SK-N-MC (cell line): ENCODE measurements around the gene ADGRG2.

ENCODE experiments used
- DNase-seq: peaks from one replicate; pipeline ENCODE4 v3.0.0-alpha.2; 2011; ENCODE audit warnings: low read depth, low spot score
- H3K27ac ChIP-seq: fragments of 200-600 bp; sonication (generic); 2 replicates; pipeline ENCODE4 v1.5.1; 2016; ENCODE audit warnings: mixed run types
- H3K36me3 ChIP-seq: fragments of 200-600 bp; sonication (generic); 2 replicates; pipeline ENCODE4 v1.6.1; 2017; ENCODE audit warnings: antibody characterized with exemption, low read length, mixed read lengths; ENCODE audit not compliant: insufficient read depth
- H3K4me3 ChIP-seq: fragments of 200-600 bp; sonication (generic); 2 replicates; pipeline ENCODE4 v1.5.1; 2016
- H3K9ac ChIP-seq: fragments of 200-600 bp; sonication (generic); 2 replicates; pipeline ENCODE4 v1.8.0; 2017; ENCODE audit warnings: mixed run types, mixed read lengths; ENCODE audit not compliant: insufficient read length
- H3K9me3 ChIP-seq: fragments of 200-600 bp; sonication (generic); 2 replicates; pipeline ENCODE4 v1.6.1; 2017; ENCODE audit warnings: low read depth, mild to moderate bottlenecking, antibody characterized with exemption, low read length, moderate library complexity, mixed read lengths
- EZH2 ChIP-seq: fragments of 200-600 bp; sonication (generic); IDR thresholded peaks from one replicate; pipeline ENCODE4 v1.6.1; 2017; ENCODE audit warnings: antibody characterized with exemption
- FOXP2 ChIP-seq: optimal IDR thresholded peaks from 2 replicates; pipeline ENCODE3; 2011; ENCODE audit warnings: mild to moderate bottlenecking, moderate library complexity; ENCODE audit not compliant: insufficient read depth; ENCODE audit errors: extremely low read length, control extremely low read depth
- POLR2AphosphoS5 ChIP-seq: IDR thresholded peaks from 2 replicates; pipeline ENCODE4 v1.6.1; 2012; ENCODE audit warnings: mild to moderate bottlenecking, low read depth, low read length, borderline replicate concordance

Gene ADGRG2

GRCh38 chrX:18966624-18967023, 155.6 kb downstream of the ADGRG2 start:
- Histone ChIP-seq H3K36me3 (no peaks in the 10 kb centered on the region), H3K9me3 (no peaks in the 10 kb centered on the region), H3K27ac (no peak overlapping the region), H3K9ac (no peak overlapping the region), H3K4me3 (no peak overlapping the region)
- DNase-seq: no peak
- TF ChIP-seq EZH2 (no peak), FOXP2 (no peak), POLR2AphosphoS5 (no peak)

GRCh38 chrX:18964901-18965300, 157.4 kb downstream of the ADGRG2 start:
- H3K4me3 ChIP-seq: no peak overlapping the region
- H3K9ac ChIP-seq: no peak overlapping the region
- TF ChIP-seq EZH2 (no peak), POLR2AphosphoS5 (no peak), FOXP2 (no peak)
- no peaks in the 10 kb centered on the region for H3K36me3 ChIP-seq
- DNase-seq: no peak
- no peaks in the 10 kb centered on the region for H3K9me3 ChIP-seq
- H3K27ac ChIP-seq: no peak overlapping the region

- Histone ChIP-seq H3K27ac (no peak overlapping the region), H3K9me3 (no peaks in the 10 kb centered on the region), H3K9ac (no peak overlapping the region), H3K36me3 (no peaks in the 10 kb centered on the region), H3K4me3 (no peak overlapping the region)
- TF ChIP-seq EZH2 (no peak), FOXP2 (no peak)
- no peak for DNase-seq
These were observed 158.2 kb downstream of the ADGRG2 start for GRCh38 chrX:18964026-18964425.

GRCh38 chrX:18962329-18962728, 159.9 kb downstream of the ADGRG2 start:
- Histone ChIP-seq H3K4me3 (no peak overlapping the region), H3K9me3 (no peaks in the 10 kb centered on the region), H3K9ac (no peak overlapping the region), H3K36me3 (no peaks in the 10 kb centered on the region), H3K27ac (no peak overlapping the region)
- TF ChIP-seq EZH2: no peak
- no peak for TF ChIP-seq POLR2AphosphoS5
- no peak for TF ChIP-seq FOXP2
- DNase-seq: no peak

- TF ChIP-seq FOXP2 (no peak), POLR2AphosphoS5 (no peak), EZH2 (no peak)
- Histone ChIP-seq H3K36me3 (no peaks in the 10 kb centered on the region), H3K27ac (no peak overlapping the region), H3K4me3 (no peak overlapping the region), H3K9ac (no peak overlapping the region), H3K9me3 (no peaks in the 10 kb centered on the region)
- no peak for DNase-seq
These were observed 160.6 kb downstream of the ADGRG2 start for GRCh38 chrX:18961686-18962085.

- no peak overlapping the region for H3K9ac ChIP-seq
- H3K27ac ChIP-seq: no peak overlapping the region
- no peak overlapping the region for H3K4me3 ChIP-seq
- TF ChIP-seq POLR2AphosphoS5 (no peak), EZH2 (no peak), FOXP2 (no peak)
- no peak for DNase-seq
- no peaks in the 10 kb centered on the region for H3K36me3 ChIP-seq
- H3K9me3 ChIP-seq: no peaks in the 10 kb centered on the region
These were observed 165.8 kb downstream of the ADGRG2 start for GRCh38 chrX:18956303-18957032.

- Histone ChIP-seq H3K4me3 (no peak overlapping the region), H3K9me3 (no peaks in the 10 kb centered on the region), H3K9ac (no peak overlapping the region), H3K36me3 (no peaks in the 10 kb centered on the region), H3K27ac (no peak overlapping the region)
- TF ChIP-seq POLR2AphosphoS5 (no peak), FOXP2 (no peak), EZH2 (no peak)
- DNase-seq: no peak
These were observed 166.6 kb downstream of the ADGRG2 start for GRCh38 chrX:18955676-18956075.

GRCh38 chrX:18951032-18951431, 171.2 kb downstream of the ADGRG2 start:
- TF ChIP-seq FOXP2 (no peak), EZH2 (no peak), POLR2AphosphoS5 (no peak)
- Histone ChIP-seq H3K4me3 (no peak overlapping the region), H3K9me3 (no peaks in the 10 kb centered on the region), H3K9ac (no peak overlapping the region), H3K27ac (no peak overlapping the region), H3K36me3 (peaks cover 8% of the 10 kb centered on the region; the same call in 1 of the 2 replicates)
- DNase-seq: no peak

- no peak for DNase-seq
- Histone ChIP-seq H3K27ac (no peak overlapping the region), H3K9me3 (no peaks in the 10 kb centered on the region), H3K36me3 (peaks cover 8% of the 10 kb centered on the region; the same call in 1 of the 2 replicates), H3K9ac (no peak overlapping the region), H3K4me3 (no peak overlapping the region)
- TF ChIP-seq POLR2AphosphoS5 (no peak), EZH2 (no peak), FOXP2 (no peak)
These were observed 172.3 kb downstream of the ADGRG2 start for GRCh38 chrX:18949944-18950301.
